ENCODE data around the gene PHF21B.
"Not testable (repeated sequence)": the region's sequence is repeated elsewhere in the genome, so short reads cannot be mapped to it uniquely, and the experiment has no call there.

The PHF21B gene

GRCh38 chr22:44906248-44906936, 103.4 kb downstream of the PHF21B start:
- Mint-ChIP-seq H3K27me3 (peaks cover 16% of the 10 kb centered on the region), H3K4me3 (no peak overlapping the region), H3K4me1 (no peaks in the 10 kb centered on the region), H3K9me3 (peaks cover 22% of the 10 kb centered on the region), H3K36me3 (ENCODE audit: low read depth) (no peaks in the 10 kb centered on the region), H3K27ac (no peak overlapping the region)
- DNase-seq (no peak), ATAC-seq (no peak)

- H3K9me3 Mint-ChIP-seq, result peaks cover 18% of the 10 kb centered on the region
- H3K27me3 Mint-ChIP-seq, result peaks cover 18% of the 10 kb centered on the region
- not testable (repeated sequence) for H3K4me3 Mint-ChIP-seq; H3K4me1 Mint-ChIP-seq; H3K27ac Mint-ChIP-seq; ATAC-seq; H3K36me3 Mint-ChIP-seq (ENCODE audit: low read depth); DNase-seq
Measured at GRCh38 chr22:44904492-44905152, 105.2 kb downstream of the PHF21B start.

- not testable (repeated sequence) for ATAC-seq
Measured at GRCh38 chr22:44903164-44903563, 106.6 kb downstream of the PHF21B start.

GRCh38 chr22:44901301-44901700, 108.5 kb downstream of the PHF21B start:
- no peak overlapping the region for H3K4me3 Mint-ChIP-seq

More at GRCh38 chr22:44903164-44903563, 106.6 kb downstream of the PHF21B start:
- not testable (repeated sequence) for H3K27ac Mint-ChIP-seq; DNase-seq; H3K4me3 Mint-ChIP-seq; H3K36me3 Mint-ChIP-seq (ENCODE audit: low read depth); H3K4me1 Mint-ChIP-seq
- peaks cover 18% of the 10 kb centered on the region for H3K27me3 Mint-ChIP-seq
- H3K9me3 Mint-ChIP-seq, result peaks cover 18% of the 10 kb centered on the region

GRCh38 chr22:44898236-44898635, 111.6 kb downstream of the PHF21B start:
- Mint-ChIP-seq H3K9me3 (peaks cover 18% of the 10 kb centered on the region), H3K27me3 (peaks cover 6% of the 10 kb centered on the region), H3K27ac (no peak overlapping the region), H3K36me3 (ENCODE audit: low read depth) (no peaks in the 10 kb centered on the region), H3K4me1 (no peaks in the 10 kb centered on the region), H3K4me3 (no peak overlapping the region)
- no peak for DNase-seq
- ATAC-seq, result no peak

More at GRCh38 chr22:44901301-44901700, 108.5 kb downstream of the PHF21B start:
- Mint-ChIP-seq H3K27ac (no peak overlapping the region), H3K27me3 (peaks cover 18% of the 10 kb centered on the region), H3K4me1 (no peaks in the 10 kb centered on the region), H3K36me3 (ENCODE audit: low read depth) (no peaks in the 10 kb centered on the region), H3K9me3 (peaks cover 18% of the 10 kb centered on the region)
- ATAC-seq (no peak), DNase-seq (no peak)

GRCh38 chr22:44895296-44896055, 114.3 kb downstream of the PHF21B start:
- Mint-ChIP-seq H3K27me3 (peaks cover 2% of the 10 kb centered on the region), H3K4me1 (no peaks in the 10 kb centered on the region), H3K36me3 (ENCODE audit: low read depth) (no peaks in the 10 kb centered on the region), H3K9me3 (peaks cover 1% of the 10 kb centered on the region), H3K4me3 (no peak overlapping the region), H3K27ac (no peak overlapping the region)
- DNase-seq, result no peak
- ATAC-seq, result no peak

- ATAC-seq (no peak), DNase-seq (no peak)
- Mint-ChIP-seq H3K9me3 (no peaks in the 10 kb centered on the region), H3K4me1 (no peaks in the 10 kb centered on the region), H3K36me3 (ENCODE audit: low read depth) (no peaks in the 10 kb centered on the region), H3K4me3 (no peak overlapping the region), H3K27ac (no peak overlapping the region), H3K27me3 (peaks cover under 1% of the 10 kb centered on the region)
Measured at GRCh38 chr22:44894782-44895181, 115.0 kb downstream of the PHF21B start.

- Mint-ChIP-seq H3K4me1 (no peaks in the 10 kb centered on the region), H3K27ac (no peak overlapping the region), H3K36me3 (ENCODE audit: low read depth) (no peaks in the 10 kb centered on the region), H3K27me3 (no peaks in the 10 kb centered on the region), H3K9me3 (no peaks in the 10 kb centered on the region), H3K4me3 (no peak overlapping the region)
- DNase-seq (no peak), ATAC-seq (no peak)
Measured at GRCh38 chr22:44894321-44894720, 115.5 kb downstream of the PHF21B start.

GRCh38 chr22:44893731-44894080, 116.1 kb downstream of the PHF21B start:
- H3K4me1 Mint-ChIP-seq, result no peaks in the 10 kb centered on the region
- H3K27ac Mint-ChIP-seq, result no peak overlapping the region
- DNase-seq (no peak), ATAC-seq (no peak)
- no peaks in the 10 kb centered on the region for H3K36me3 Mint-ChIP-seq (ENCODE audit: low read depth)
- H3K27me3 Mint-ChIP-seq, result no peaks in the 10 kb centered on the region
- H3K4me3 Mint-ChIP-seq, result no peak overlapping the region
- H3K9me3 Mint-ChIP-seq, result no peaks in the 10 kb centered on the region

- no peak for DNase-seq
- no peak overlapping the region for H3K4me3 Mint-ChIP-seq
- H3K36me3 Mint-ChIP-seq (ENCODE audit: low read depth), result no peaks in the 10 kb centered on the region
- H3K27me3 Mint-ChIP-seq, result no peaks in the 10 kb centered on the region
- ATAC-seq, result no peak
- no peaks in the 10 kb centered on the region for H3K9me3 Mint-ChIP-seq
- no peaks in the 10 kb centered on the region for H3K4me1 Mint-ChIP-seq
- H3K27ac Mint-ChIP-seq, result no peak overlapping the region
Measured at GRCh38 chr22:44892803-44893730, 116.7 kb downstream of the PHF21B start.

- DNase-seq (no peak), ATAC-seq (no peak)
- no peak overlapping the region for H3K27ac Mint-ChIP-seq
- H3K27me3 Mint-ChIP-seq, result no peaks in the 10 kb centered on the region
- no peaks in the 10 kb centered on the region for H3K36me3 Mint-ChIP-seq (ENCODE audit: low read depth)
- no peaks in the 10 kb centered on the region for H3K9me3 Mint-ChIP-seq
- no peak overlapping the region for H3K4me3 Mint-ChIP-seq
- H3K4me1 Mint-ChIP-seq, result no peaks in the 10 kb centered on the region
Measured at GRCh38 chr22:44892243-44892642, 117.6 kb downstream of the PHF21B start.

GRCh38 chr22:44891791-44892190, 118.0 kb downstream of the PHF21B start:
- DNase-seq (no peak), ATAC-seq (no peak)
- no peak overlapping the region for H3K4me3 Mint-ChIP-seq
- no peaks in the 10 kb centered on the region for H3K9me3 Mint-ChIP-seq
- H3K36me3 Mint-ChIP-seq (ENCODE audit: low read depth), result no peaks in the 10 kb centered on the region
- H3K27ac Mint-ChIP-seq, result no peak overlapping the region
- H3K27me3 Mint-ChIP-seq, result no peaks in the 10 kb centered on the region
- no peaks in the 10 kb centered on the region for H3K4me1 Mint-ChIP-seq

GRCh38 chr22:44891293-44891747, 118.5 kb downstream of the PHF21B start:
- Mint-ChIP-seq H3K4me1 (no peaks in the 10 kb centered on the region), H3K9me3 (no peaks in the 10 kb centered on the region), H3K27me3 (no peaks in the 10 kb centered on the region), H3K4me3 (no peak overlapping the region), H3K27ac (no peak overlapping the region), H3K36me3 (ENCODE audit: low read depth) (no peaks in the 10 kb centered on the region)
- no peak for ATAC-seq
- no peak for DNase-seq
